Breast epithelium (tissue), 3 donors: Measurements from ENCODE around the gene CD300LB.

Source experiments
- CTCF ChIP-seq, 3 donors: fragments of 450-650 bp; IDR thresholded peaks; one replicate each; pipeline ENCODE4 v1.5.1; 2016 to 2017; ENCODE audit warnings: antibody characterized with exemption in 3 of 3, mild to moderate bottlenecking in 3 of 3, moderate library complexity in 3 of 3
- POLR2A ChIP-seq: fragments of 450-650 bp; IDR thresholded peaks from one replicate; pipeline ENCODE4 v1.6.1; 2016; ENCODE audit warnings: antibody characterized with exemption, mild to moderate bottlenecking, moderate library complexity
- POLR2AphosphoS5 ChIP-seq, 3 donors: sonication (generic); formaldehyde crosslinking; IDR thresholded peaks; one replicate each; pipeline ENCODE4 v1.6.1; 2017; ENCODE audit warnings: antibody characterized with exemption in 3 of 3

- no peak for TF ChIP-seq CTCF (IDR thresholded peaks at IDR 0.05)
- TF ChIP-seq POLR2A: no peak
- TF ChIP-seq POLR2AphosphoS5 (IDR thresholded peaks at IDR 0.05): no peak
Observed at GRCh38 chr17:74520790-74521480, 10.3 kb downstream of the CD300LB start.
